Activated T-helper 2 cell treated with anti-CD3 and anti-CD28 coated beads, Interferon-gamma antibody, Interleukin-2, Interleukin-4, amounts not matched to agents 10 μg/mL and 5 μg/mL and 100 μg/mL, durations not matched to agents 14 hours and 24 hours and 36 hours (primary cell): ENCODE data around the gene PITPNM3. TPM values are rescaled to one million over a fixed set of nuclear protein-coding genes. Genes with fewer than 3 reads are reported as not detected.

Experiments
- DNase-seq: peaks from one replicate; pipeline ENCODE4 v3.0.0; 2021; ENCODE audit warnings: low spot score
- H3K27ac Mint-ChIP-seq: one replicate; pipeline ENCODE4 v1.8.0; 2021; ENCODE audit warnings: mixed read lengths
- H3K27me3 Mint-ChIP-seq: one replicate; pipeline ENCODE4 v1.8.0; 2021; ENCODE audit warnings: low read depth, mixed read lengths
- H3K36me3 Mint-ChIP-seq: one replicate; pipeline ENCODE4 v1.8.0; 2021; ENCODE audit warnings: low read depth, mixed read lengths
- H3K4me1 Mint-ChIP-seq: one replicate; pipeline ENCODE4 v1.8.0; 2021; ENCODE audit warnings: low read depth, mixed read lengths
- H3K4me3 Mint-ChIP-seq: one replicate; pipeline ENCODE4 v1.8.0; 2021; ENCODE audit warnings: low read depth, mild to moderate bottlenecking, moderate library complexity, mixed read lengths
- H3K9me3 Mint-ChIP-seq: one replicate; pipeline ENCODE4 v1.8.0; 2021; ENCODE audit warnings: mixed read lengths
- intact Hi-C: fragments of 100-400 bp; cut with micrococcal nuclease; formaldehyde crosslinking; loops from one replicate; pipeline ENCODE4 v1.15.1; 2023
- total RNA-seq: library from RNA; stranded (reverse); gene quantifications from 2 replicates; pipeline ENCODE4 v1.2.3, GENCODE V29; 2022

Gene PITPNM3
- total RNA-seq, 1 donor from 2014 or later: 0.52 TPM

DNA sequence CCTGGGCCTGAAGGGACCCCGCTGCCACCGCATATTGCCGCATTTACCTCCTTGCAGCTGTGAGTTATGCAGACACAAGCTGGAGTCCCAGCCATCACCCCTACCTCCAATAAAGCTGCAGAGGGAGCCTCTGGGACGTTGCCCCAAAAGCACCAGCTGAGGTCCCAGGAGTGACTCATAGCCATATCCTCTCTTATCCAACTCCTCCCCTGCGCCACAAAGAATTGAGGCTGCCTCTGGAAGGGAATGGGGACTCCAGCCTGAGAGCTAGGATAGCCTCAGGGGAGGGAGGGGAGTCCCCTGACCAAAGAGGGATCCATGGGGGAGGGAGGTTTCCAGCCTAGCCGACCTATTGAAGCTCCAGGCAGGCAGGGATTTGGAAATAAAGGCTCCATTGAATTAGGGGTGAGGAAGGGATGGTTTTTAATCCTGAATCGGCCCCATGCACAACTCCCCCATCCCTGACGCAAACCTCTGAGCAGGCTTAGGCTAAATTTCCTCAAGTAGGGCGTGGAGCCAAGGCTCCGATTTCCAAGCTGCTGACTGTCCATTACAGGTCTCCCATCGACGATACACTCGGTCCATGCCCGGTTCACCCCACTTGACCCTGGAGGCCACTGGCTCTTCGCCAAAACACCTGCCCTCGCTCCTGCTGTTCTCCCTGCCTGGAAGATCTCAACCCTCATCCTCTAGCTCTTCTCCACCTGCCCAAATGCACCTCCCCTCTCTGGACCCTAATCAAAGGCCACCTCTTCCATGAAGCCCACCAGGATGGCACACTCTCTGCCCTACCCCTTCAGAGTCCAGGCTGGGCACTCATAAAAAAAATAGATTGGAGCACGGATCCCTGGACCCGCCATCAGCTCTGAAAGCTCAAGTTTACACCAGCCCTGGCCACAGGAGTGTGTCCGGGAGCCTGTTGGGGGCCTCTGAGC, 84.6 kb downstream of the PITPNM3 start:
- DNase-seq: no peak
- Mint-ChIP-seq H3K9me3 (no peaks in the 10 kb centered on the region), H3K4me3 (no peak overlapping the region), H3K4me1 (no peaks in the 10 kb centered on the region), H3K27ac (no peak overlapping the region), H3K36me3 (no peaks in the 10 kb centered on the region), H3K27me3 (no peaks in the 10 kb centered on the region)
- intact Hi-C loops: loop anchor here (5.0 kb wide), 1 partner anchor 171 kb away; the partner anchor contains the start of genes KIAA0753 and TXNDC17

DNA sequence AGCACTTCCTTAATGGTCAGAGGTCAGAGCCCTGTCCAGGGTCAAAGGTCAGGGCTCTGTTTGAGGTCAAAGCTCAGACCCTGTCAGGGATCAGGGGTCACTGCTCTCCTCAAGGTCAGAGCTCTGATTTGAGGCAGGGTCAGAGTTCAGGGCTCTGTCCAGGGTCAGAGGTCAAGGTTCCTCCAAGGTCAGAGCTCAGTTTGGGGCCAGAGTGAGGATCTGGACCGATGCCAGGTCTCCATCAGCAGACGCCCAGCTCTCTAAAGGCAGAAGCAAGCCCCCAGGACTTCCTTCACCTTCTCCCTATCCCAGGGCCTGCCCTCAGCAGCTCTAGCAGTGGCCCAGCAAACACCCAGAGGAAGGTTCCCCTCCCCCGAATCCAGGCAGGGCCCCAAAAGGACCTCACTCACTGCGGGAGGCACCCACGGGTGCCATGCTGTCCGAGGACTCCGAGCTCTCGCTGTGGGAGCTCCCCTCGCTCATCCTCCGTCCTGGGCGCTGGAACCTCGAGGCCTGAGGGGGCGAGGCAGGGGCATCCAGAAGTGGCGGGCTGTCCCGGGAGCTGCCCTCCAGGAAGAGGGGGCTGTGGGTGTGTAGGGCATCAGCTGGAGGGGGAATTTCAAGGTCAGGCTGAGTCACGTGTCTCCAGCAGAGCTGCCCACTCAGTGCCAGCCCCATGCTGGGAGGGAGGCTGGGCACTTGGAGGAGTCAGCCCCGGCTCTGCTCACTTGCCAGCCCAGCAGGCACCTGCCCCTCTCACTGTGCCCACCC, 85.4 kb downstream of the PITPNM3 start:
- no peak for DNase-seq
- intact Hi-C loops: loop anchor here (5.0 kb wide), 1 partner anchor 171 kb away; the partner anchor contains the start of genes KIAA0753 and TXNDC17
- Mint-ChIP-seq H3K4me1 (no peaks in the 10 kb centered on the region), H3K27ac (no peak overlapping the region), H3K27me3 (no peaks in the 10 kb centered on the region), H3K36me3 (no peaks in the 10 kb centered on the region), H3K4me3 (no peak overlapping the region), H3K9me3 (no peaks in the 10 kb centered on the region)

DNA sequence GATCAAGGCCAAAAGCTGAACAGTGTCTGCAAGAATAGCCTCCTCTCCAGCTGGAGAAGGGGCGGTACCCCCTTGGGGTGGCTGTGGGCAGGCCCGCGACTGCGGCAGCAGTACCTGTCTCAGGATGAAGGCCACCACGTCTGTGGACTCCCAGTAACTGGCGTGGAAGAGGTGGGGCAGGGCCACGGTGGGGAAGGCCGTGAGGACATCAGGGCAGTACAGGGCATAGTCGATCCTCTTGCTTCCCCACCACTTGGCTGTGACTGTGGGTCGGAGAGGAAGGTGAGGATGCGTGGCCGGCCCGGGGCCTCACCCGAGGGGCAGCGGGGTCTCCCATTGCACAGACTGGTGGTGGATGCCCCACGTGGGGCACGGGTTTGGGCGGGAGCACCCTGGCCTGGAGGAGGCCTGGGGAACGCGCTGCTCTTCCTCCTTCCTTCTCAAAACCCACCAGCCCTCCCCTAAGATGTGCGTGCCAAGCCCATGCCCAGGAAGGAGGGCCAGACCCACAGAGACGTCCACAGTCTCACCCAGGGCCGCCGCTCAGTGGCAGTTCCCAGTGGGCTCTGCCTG, 86.1 kb downstream of the PITPNM3 start:
- DNase-seq: no peak
- intact Hi-C loops: loop anchor here (5.0 kb wide), 1 partner anchor 172 kb away; the partner anchor contains the start of genes KIAA0753 and TXNDC17
- H3K9me3 Mint-ChIP-seq: no peaks in the 10 kb centered on the region
- no peaks in the 10 kb centered on the region for H3K36me3 Mint-ChIP-seq
- no peak overlapping the region for H3K27ac Mint-ChIP-seq
- H3K4me3 Mint-ChIP-seq: no peak overlapping the region
- no peaks in the 10 kb centered on the region for H3K4me1 Mint-ChIP-seq
- peaks cover 2% of the 10 kb centered on the region for H3K27me3 Mint-ChIP-seq

DNA sequence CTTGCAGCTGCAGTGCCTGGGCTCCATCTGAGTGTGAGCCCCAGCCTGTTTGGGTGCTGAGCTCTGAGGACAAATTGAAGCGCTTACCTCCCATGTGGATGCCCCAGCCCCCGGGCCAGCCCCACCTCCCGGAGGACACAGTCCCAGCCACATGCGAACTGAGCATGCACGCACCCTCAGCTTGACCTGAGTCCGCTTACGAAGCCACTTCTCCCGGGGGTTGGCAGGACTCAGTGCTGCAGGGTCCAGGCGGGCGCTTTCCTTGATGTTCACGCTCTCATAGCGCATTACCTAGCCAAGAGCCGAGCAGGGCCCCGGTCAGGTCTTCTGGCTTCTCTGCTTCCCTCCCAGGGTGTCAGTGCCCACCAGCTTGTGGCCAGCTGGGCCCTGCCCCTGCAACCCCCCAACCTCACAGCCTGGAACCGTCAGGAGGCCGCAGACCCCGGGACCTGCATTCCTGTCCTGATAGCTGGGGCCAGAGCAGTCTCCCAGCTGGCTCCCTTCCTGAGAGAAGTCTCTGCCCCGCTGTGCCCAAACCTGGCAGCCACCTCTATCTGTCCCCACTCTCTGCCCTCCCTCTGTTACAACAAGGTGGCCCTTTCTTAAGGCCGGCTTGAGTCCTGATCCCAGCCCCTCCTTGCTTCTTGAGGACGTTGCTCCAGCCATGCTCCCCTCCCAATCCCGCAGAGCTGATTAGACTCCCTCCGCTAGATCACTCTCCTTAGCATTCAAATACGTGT, 88.1 kb downstream of the PITPNM3 start:
- intact Hi-C loops: no loop called here
- H3K36me3 Mint-ChIP-seq: no peaks in the 10 kb centered on the region
- no peak for DNase-seq
- H3K4me1 Mint-ChIP-seq: no peaks in the 10 kb centered on the region
- no peaks in the 10 kb centered on the region for H3K9me3 Mint-ChIP-seq
- H3K4me3 Mint-ChIP-seq: no peak overlapping the region
- H3K27ac Mint-ChIP-seq: no peak overlapping the region
- peaks cover 2% of the 10 kb centered on the region for H3K27me3 Mint-ChIP-seq

DNA sequence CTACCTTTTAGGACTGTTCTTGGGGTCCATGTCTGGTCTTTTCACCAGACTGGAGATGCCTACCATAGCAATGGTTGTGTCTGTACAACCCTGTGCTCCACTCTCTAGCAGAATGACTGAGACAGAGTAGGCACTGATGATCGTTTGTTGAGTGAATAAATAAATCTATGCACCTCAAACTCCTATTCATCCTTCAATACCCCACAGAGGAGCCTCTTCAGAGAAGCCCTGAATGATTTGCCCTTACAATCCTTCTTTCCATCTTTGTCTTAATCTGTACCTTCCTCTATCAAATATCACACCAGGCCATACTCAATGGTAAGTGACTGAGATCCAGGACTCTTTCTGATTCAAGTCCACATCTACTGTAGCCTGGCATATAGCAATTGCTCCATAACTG, 88.8 kb downstream of the PITPNM3 start:
- no peaks in the 10 kb centered on the region for H3K9me3 Mint-ChIP-seq
- intact Hi-C loops: no loop called here
- H3K4me1 Mint-ChIP-seq: no peaks in the 10 kb centered on the region
- no peak overlapping the region for H3K4me3 Mint-ChIP-seq
- H3K27ac Mint-ChIP-seq: no peak overlapping the region
- H3K36me3 Mint-ChIP-seq: no peaks in the 10 kb centered on the region
- peaks cover 4% of the 10 kb centered on the region for H3K27me3 Mint-ChIP-seq
- DNase-seq: no peak

DNA sequence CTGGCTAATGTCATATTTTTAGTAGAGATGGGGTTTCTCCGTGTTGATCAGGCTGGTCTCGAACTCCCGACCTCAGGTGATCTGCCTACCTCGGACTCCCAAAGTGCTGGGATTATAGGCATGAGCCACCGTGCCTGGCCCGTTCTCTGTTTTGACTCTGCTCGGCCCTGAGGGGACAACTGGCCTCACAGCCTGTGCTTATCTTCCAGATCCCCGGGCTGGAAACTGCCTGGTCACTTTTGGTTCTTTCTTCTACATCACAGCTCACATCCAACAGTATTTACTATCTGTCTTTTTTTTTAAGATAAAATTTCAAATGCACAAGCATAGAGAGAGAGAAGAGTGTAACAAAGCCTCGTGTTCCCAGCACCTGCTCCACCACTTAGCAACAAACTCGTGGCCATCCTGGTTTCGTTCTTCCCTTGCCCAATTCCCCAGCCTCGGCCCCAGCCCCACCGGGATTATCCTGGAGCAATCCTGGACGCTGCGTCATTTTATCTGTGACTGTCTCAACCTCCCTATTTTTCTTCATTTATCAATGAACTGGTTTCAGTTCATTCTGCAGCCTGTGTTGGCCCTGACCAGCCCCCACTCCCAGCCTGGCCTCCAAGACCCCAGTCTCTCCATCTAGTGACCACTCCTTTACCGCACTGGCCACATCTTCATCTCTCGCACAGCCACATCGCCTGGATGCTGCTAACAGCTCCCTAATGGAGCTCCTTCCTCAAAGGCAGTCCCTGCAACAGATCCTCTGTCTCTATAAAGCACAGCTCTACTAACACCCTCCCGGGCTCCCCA, 91.0 kb downstream of the PITPNM3 start:
- intact Hi-C loops: no loop called here
- DNase-seq: no peak
- Mint-ChIP-seq H3K36me3 (no peaks in the 10 kb centered on the region), H3K9me3 (no peaks in the 10 kb centered on the region), H3K27ac (no peak overlapping the region), H3K27me3 (peaks cover 7% of the 10 kb centered on the region), H3K4me1 (peaks cover 15% of the 10 kb centered on the region), H3K4me3 (no peak overlapping the region)

DNA sequence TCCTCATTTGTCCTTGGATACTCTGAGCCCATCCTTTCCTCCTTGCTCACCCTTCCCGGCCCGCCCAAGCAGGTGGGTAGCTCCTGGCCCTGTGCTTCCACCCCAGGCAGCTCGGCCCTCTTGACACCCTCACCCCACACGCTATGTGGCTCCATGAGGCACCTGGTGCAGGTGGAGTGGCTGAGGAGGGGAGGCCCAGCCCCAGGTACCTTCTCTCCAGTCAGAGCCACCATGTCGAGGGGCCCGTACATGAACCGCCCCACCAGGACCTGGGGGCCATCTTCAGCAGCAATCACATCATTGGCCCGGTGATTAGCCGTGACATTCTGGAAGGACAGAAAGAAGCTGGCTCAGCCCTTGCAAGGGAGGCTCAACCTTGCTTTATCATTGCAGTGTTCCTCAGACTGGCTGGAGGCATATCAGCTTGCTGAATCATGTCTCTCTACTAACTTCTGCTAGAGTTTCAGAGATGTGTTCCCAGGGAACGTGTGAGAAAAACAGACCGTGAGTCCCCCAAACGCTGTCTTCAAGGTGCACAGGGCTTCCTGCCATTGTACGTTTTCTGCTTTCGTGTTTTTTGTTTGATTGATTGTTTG, 91.8 kb downstream of the PITPNM3 start:
- no peak for DNase-seq
- no peak overlapping the region for H3K4me3 Mint-ChIP-seq
- intact Hi-C loops: no loop called here
- H3K27ac Mint-ChIP-seq: no peak overlapping the region
- peaks cover 7% of the 10 kb centered on the region for H3K27me3 Mint-ChIP-seq
- peaks cover 15% of the 10 kb centered on the region for H3K4me1 Mint-ChIP-seq
- no peaks in the 10 kb centered on the region for H3K9me3 Mint-ChIP-seq
- no peaks in the 10 kb centered on the region for H3K36me3 Mint-ChIP-seq

DNA sequence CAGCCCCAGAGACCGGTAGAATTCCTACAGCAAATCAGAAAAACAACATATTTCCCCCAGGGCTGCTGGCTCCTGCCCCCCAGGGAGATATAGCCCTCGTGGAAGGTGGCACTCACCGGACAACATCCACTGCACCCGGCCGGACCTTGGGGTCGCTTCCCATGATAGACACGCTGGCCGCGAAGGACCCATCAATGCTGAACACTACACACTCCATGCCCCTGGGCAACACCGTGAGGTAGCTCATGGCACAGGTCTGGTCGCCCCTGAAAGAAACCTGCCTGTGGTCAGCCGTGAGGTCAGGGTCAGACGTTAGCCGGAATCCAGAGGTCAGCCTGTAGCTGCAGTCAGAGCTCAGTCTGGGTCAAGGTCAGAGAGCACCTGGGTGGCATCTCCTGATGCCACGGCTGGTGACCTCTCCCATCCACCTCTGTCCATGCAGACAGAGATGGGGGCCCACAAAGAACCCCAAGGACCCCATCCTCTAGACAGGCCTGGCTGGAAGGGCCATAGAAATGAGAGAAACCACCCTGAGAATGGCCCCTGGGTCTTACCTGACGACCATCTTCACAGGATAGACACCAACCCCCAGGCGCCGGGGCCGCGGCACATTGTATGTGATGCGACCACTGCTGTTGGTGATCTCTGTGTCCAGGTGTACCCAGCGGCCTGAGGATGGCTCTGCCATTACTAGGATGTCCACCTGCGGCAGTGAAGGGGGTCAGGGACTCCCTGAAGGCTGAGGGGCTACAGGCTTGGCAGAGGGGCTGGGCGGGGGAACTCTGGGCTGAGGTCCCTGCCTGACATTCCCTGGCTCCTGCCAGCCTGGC, 92.5 kb downstream of the PITPNM3 start:
- no peak for DNase-seq
- Mint-ChIP-seq H3K4me1 (peaks cover 15% of the 10 kb centered on the region), H3K36me3 (no peaks in the 10 kb centered on the region), H3K9me3 (no peaks in the 10 kb centered on the region), H3K4me3 (no peak overlapping the region), H3K27me3 (peaks cover 7% of the 10 kb centered on the region), H3K27ac (no peak overlapping the region)
- intact Hi-C loops: no loop called here

DNA sequence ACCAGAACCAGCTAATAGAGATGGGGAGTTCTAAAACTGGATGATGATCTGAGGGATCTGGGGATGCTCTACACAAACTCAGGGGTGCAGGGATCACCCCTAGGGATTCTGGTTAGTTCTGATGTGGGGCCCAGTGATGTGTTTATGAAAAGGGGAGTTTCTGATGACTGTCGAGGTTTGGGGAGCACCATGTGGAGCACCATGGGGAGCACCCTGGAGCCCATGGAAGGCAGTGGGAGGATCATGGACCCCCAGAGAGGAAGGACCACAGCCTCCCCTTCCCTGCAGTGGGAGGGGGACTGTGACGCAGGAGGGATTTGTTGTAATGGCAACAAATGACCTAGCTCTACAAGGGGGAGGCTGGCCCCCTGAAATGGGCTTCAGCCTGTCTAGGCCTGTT, 93.7 kb downstream of the PITPNM3 start:
- Mint-ChIP-seq H3K27me3 (peaks cover 7% of the 10 kb centered on the region), H3K36me3 (no peaks in the 10 kb centered on the region), H3K9me3 (no peaks in the 10 kb centered on the region), H3K27ac (no peak overlapping the region), H3K4me3 (no peak overlapping the region), H3K4me1 (peaks cover 15% of the 10 kb centered on the region)
- no peak for DNase-seq
- intact Hi-C loops: no loop called here

DNA sequence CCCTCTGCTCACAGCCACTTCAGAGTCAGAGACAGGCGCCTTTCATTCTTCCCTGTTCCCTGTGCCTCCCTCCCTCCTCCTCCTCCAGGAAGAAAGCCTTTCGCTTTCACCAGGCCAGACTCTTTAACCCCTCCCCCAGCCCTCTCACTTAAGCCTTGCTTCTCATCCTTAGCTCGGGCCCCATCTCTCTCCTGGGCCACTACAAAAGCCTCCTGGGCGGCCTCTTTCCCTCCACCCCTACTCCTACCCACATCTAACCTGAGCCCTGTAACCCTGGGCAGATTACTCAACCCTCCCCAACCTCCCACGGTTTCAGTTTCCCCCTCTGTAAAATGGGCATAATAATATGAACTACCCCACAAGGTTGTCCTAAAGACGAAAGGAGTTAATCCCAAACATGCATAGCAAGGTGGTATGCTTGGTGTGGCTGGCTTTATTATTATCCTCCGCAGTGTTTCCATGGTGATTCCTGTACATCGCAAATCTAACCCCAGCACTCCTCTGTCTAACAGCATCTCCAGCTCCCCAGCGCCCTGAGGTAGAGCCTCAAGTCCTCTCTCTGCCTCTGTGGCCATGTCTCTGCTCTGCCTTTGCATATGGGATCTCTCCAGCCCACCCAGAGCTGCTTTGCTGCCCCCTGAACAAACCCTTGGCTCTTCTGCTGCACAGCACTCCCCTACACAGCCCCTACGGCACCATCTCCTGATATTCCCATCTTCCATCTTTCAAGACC, 94.4 kb downstream of the PITPNM3 start:
- Mint-ChIP-seq H3K4me3 (no peak overlapping the region), H3K9me3 (no peaks in the 10 kb centered on the region), H3K4me1 (peaks cover 17% of the 10 kb centered on the region), H3K36me3 (no peaks in the 10 kb centered on the region), H3K27me3 (peaks cover 8% of the 10 kb centered on the region), H3K27ac (no peak overlapping the region)
- no peak for DNase-seq
- intact Hi-C loops: no loop called here
